Uterus (tissue), 2 donors: ENCODE measurements around the gene MLLT10.

Experiments used
- CTCF ChIP-seq, 4 experiments: fragments of 200-600 bp in 2 of 4; fragments of 450-650 bp in 2 of 4; sonication (generic) in 2 of 4; IDR thresholded peaks; one replicate each; pipeline ENCODE4 v1.5.1; 2016 to 2019; ENCODE audit warnings: antibody characterized with exemption in 4 of 4, mild to moderate bottlenecking in 2 of 4, moderate library complexity in 1 of 4
- POLR2A ChIP-seq, 2 donors: fragments of 450-650 bp; IDR thresholded peaks; one replicate each; pipeline ENCODE4 v1.6.1; 2016; ENCODE audit warnings: antibody characterized with exemption in 2 of 2, mild to moderate bottlenecking in 1 of 2, moderate library complexity in 1 of 2

- TF ChIP-seq CTCF (IDR thresholded peaks at IDR 0.05): peak; percentile 89 to 99 (median 96)
- TF ChIP-seq POLR2A (IDR thresholded peaks at IDR 0.05): no peak
These were observed 38.2 kb upstream of the MLLT10 start for GRCh38 chr10:21495752-21496342.
